DMS153 treated with DMSO at 0.1 percent for 48 hours (cell line): Measurements from ENCODE around the gene KCNT2.
"Not testable (repeated sequence)": the region's sequence is repeated elsewhere in the genome, so short reads cannot be mapped to it uniquely, and the experiment has no call there.

ENCODE experiments used
- DNase-seq: peaks from one replicate; lab custom pipeline; 2025; ENCODE audit not compliant: unreplicated experiment; lab: John Stamatoyannopoulos, UW

The KCNT2 gene

DNA sequence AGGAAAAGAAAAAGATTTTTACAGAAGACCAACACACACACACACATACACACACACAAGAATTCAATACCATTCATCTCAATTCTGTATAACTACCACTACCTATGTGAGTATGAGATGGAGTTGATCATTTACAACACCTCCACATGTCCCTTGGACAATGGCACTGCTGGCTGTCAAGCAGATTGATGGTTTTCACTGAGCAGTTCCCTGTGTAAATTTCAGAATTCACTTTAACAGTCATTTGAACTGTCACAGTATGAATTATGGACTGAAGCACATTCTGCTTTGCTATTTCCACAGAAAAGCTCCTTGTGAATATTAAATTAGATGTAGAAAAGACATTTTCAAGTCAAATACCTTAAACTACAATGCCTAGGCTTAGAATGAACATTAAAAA is 14.3 kb downstream of the KCNT2 start:
- no peak for DNase-seq

DNA sequence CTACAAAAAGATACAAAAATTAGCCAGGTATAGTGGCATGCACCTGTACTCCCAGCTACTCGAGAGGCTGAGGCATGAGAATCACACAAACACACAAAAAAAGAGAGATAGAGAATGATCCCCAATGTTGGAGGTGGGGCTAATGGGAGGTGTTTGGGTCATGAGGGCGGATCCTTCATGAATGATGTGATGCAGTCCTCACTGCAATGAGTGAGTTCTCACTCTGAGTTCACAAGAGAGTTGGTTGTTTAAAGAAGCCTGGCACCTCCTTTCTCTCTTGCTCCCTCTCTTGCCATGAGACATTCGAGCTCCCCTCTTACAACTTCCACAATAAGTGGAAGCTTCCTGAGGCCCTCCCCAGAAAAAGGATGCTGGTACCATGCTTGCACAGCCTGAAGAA is 17.3 kb downstream of the KCNT2 start:
- DNase-seq = no peak

DNA sequence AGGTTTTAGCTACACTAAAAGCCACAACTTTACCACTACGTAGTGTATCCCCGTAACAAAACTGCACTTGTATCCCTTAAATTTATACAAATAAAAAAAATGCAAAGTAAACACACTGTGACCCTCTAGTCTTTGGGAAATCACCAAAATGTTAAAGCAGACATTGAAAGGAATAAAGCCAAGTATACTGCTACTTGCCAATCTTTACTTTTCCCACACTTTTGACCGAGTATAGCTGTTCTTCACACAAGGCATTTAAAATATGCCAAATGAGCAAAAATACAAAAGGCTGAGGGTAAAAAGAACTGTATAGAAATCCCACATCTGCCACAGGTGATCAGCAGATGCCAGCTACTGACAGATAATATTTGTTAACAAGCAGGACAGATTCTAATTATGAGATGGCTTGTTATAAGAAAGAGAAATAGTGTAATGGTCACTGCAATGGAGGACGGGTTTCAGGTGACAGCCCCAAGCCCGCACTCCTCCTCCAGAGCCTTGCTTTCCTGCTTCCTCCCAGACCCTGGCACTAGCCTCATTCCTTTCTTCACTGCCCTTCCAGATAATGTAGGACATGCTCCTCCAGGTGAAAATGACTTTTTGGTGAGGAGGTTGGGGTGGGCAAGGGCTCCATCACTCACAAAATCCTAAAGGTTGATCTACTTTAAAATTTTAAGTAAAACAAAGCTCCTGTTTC is 18.1 kb downstream of the KCNT2 start:
- no peak for DNase-seq

DNA sequence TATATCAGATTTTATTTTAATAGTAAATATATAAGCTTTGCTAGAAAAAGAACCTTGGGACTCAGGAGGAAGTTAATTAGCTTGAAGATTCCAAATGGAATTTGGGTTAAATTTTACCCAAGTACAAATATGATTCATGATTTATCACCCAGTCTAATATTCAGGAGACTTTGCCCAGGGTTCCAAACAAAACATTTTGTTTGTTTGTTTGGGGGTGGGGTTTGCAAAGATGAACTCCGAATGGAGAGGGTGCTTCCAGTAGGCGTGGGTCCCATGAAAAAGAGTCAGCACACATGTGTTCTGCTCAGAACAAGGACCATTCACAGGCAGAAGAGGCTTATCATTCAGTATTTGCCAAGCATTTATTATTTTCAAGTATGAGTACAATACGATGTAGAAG is 23.5 kb downstream of the KCNT2 start:
- no peak for DNase-seq

DNA sequence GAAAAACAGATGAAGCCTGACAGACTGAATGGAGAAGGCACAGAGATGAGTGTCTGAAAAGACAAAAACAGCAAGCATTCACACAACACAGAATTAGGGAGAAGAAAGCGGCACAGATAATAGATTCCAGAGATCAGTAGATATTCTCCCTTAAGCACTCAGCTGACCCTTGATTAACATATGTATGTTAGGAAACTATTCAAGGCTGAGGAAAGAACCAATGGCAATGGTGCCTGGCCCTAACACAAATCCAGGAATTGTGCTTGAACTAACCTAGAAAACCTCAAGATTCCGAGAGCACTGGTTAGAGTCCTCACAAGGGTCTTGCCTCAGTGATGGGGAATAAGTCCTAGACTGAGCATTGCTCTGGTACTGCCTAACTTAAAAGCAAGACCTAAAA is 30.9 kb downstream of the KCNT2 start:
- DNase-seq = no peak

DNA sequence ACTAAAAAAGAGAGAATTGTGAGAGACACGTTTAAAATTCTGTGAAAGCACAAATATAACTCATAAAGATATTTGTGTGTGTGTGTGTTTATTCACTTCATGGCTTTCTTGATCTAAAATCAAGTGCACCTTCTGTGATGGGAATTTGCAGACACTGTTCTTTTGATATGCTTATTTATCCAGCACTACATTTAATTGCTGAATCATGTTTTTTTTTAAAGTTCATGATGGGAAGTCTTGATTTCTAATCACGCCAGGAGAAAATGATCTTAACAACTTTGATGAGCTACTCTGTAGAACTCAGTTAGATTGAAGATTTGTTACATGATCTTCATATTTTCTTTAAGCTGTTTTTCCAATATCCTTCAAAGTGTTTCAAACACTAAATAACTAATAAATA is 35.0 kb downstream of the KCNT2 start:
- no peak for DNase-seq

DNA sequence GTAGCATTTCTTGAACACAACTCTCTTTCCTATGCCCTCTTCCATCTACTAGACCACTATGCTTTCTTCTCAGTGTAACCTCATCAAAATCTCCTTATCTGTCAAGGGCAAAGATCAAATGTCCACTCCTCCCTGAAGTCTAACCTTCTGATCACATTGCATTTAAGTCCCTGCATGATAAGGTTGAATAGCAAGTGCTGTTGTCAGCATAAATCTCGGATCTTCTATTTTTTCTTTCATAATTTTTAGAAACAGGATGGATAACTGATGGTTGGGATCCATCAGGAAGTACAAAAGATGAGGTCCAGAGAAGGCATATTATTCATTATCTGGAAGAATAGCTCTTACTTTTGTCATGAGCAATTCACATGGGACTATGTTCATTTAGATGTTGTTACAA is 41.0 kb downstream of the KCNT2 start:
- no peak for DNase-seq

DNA sequence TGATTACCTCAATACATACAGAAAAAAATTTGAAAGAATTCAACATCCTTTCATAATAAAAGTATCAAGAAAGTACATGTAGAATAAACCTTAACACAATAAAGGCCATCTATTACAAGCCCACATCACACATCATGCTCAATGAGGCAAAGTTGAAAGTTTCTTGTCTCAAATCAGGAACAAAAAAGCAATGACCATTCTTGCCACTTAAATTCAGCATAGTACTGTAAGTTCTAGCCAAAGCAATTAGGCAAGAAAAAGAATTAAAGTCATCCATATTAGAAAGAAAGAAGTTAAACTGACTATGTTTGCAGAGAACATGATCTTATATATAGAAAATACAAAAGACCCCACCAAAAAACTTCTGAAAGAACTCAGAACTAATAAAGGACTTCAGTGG is 44.5 kb downstream of the KCNT2 start:
- no peak for DNase-seq

DNA sequence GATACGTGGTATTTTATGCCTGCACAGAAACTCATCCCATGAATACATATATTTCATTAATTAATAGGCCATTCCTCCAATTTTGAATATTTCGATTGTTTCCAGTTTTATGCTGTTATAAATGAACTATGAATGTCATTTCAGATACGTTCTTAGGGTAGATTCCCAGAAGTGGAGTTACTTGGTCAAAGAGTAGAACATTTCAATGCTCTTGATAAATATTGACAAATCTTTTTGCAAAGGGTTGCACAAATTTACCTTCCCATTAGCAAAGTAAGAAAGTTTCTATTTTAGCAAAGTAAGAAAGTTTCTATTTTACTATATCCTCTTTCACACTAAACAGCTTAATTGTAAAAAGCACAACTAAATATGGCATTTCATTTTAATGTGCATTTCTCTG is 48.9 kb downstream of the KCNT2 start:
- DNase-seq = no peak

DNA sequence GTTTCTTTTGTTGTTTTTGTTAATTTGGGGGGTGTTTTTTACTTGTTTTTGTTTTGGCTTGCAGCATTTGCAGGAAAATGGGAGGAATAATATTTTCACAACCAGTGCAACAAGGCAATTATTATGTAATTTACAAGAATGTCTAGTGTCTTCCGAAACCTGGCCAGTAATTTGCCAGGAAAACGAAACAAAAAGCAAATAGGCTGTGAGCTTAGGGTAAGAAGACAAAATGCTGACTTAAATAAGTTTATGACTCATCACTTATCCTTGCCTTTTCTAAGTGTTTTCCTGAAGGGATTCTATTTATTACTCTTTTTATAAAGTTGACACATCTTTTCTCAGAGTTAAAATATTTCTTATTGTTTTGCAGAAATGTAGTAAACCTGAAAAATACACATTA is 49.8 kb downstream of the KCNT2 start:
- DNase-seq = no peak

DNA sequence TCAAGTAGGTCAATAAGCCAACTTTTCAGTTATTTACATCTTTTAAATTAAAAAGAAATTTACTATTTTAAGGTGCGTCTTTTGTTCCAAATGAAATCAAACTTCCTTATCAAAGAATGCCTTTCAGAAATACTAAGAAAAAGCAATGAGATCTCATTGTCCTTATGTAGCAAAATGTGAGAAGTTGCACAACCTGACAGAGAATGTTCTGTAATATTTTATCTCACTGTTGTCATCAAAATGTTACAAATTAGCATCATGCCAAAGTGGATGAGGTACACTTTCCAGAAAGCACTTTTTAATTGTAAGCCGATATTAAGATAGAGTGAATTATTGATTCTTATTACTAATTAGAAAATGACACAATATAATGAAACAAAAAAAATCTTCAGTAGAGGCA is 50.4 kb downstream of the KCNT2 start:
- no peak for DNase-seq

DNA sequence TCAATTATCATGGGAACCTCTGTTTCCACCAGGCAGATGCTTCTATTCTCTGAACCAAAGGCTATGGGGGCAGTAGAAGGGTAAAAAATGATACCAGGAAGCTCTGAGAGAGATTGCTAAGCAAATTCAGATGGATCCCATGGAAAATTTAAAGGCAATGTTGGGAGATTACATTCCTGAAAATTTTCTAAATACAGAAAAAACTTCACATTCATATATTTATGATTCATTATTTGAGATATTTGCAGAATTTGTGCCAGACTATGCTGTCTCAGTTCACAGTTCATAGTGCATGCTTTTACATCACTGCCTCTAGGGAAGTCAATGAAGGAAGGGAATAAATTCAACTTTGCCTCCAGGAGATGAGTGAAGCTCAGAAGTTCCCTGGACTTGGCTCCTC is 57.5 kb downstream of the KCNT2 start:
- no peak for DNase-seq

DNA sequence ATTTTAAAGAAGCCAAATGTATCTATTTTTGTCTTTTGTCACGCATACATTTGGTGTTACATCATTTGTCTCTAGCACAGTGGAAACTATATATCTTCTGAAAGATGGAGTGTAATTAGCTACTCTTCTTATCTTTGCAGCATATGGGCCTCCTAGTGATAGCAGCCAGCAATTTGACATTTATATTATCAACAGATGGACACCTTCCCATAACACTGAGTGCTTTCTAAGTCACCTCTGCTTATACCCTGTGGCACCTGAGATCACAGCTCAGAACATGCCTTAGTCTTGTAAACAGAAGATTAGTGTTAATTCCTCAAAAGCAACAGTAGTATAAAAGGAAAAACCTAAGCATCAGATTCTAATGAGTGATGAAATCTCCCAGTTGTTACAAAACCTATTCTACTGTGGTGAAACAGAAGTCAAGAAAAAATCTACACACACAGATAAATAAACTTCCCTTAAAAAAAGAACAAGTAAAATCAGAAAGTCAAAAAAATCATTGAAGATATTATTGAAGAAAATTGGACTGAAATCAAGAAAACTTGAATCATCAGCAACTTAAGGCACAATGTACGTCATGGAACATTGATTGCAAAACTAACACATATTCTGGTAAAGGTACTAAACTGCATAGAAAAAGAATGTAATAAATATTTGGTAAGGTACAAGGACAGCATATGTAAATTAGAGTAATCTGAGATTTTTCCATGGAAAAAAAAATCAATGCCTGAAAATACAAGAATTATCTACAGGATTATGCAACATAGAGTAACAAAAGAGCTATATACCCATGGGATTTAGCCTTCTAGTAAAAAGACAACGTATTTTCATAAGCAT is 61.7 kb downstream of the KCNT2 start:
- no peak for DNase-seq

DNA sequence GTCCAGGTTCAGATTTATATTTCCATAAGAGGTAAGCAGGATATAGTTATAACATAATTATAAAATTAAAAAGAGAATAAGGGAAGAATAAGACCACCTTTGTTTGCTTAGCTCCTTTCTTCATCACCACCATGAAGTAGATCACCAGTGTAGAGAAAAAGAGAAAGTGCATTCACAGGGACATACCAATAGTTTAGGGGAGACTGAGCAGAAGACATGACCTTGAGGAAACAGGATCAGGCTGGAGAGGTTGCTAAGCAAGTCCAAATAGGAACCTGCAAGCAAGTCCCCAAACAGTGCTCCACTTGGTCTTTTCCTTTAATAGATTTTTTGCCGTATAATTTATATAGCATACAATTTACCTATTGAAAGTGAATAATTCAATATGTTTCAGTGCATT is 63.0 kb downstream of the KCNT2 start:
- DNase-seq = no peak

DNA sequence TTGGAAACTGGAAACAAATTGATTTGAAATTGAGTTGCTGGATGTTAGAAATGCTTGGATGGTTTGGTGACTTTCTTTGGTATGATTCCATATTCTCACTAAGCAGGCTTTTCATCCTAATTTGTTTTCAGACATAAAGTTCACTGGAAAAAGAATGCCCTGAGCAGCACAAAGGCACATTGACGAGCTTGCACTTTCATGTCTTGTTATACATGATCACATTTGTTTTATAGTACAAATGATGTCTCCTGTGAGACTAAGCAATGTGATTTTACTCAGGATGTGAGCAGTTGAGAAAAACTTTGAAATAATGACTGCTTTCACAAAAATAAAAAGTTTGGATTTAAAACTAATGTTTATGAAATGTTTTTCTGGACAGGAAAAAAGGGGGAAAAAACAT is 63.6 kb downstream of the KCNT2 start:
- no peak for DNase-seq

DNA sequence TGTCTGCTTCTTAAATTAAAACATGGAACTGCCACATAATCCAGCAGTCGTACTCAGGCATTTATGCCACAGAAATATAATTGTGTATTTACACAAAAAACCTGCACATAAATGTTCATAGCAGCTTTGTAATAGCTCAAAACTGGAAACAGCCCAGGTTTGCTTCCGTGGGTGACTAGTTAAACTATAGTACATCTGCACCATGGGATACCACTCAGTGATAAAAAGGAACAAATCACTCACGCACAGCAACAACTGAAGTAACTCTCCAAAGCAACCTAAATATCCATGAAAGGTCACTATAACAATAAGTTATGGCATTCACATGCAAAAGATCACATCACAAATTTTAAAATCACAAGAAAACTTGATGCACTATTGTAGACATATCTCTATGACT is 64.4 kb downstream of the KCNT2 start:
- DNase-seq = no peak

DNA sequence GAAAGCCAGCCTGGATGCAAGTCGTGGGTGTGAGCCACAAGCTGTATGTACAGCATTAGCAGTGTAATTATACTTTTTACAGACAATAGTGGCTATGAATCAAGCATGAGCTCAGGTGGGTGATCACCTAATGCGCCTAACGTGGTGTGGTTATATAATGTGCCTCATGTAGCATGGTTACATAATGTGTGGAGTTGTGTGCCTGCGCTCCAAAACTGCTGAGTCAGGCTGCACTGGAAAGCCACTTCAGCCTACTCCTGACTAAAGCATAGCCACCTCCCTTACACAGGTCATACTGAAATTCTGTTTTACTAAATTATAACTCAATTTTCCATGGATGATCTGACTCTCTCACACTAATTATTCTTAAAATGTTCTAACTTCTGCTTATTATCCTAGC is 69.8 kb downstream of the KCNT2 start:
- no peak for DNase-seq

DNA sequence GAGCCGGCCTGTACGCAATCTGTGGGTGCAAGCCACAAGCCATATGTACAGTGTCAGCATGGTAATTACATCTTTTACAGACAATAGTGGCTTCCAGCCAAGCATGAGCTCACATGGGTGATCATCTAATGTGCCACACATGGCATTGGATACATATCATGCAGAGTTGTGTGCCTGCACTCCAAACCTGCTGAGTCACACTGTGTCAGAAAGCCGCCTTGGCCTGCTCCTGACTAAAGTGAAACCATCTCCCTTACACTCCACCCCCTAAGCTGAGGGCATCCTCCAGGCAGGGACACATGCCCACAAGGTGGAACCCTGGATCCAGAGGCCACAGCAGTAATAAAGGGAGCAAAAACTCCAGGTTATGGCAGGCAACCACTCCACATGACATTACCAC is 72.5 kb downstream of the KCNT2 start:
- DNase-seq = no peak

DNA sequence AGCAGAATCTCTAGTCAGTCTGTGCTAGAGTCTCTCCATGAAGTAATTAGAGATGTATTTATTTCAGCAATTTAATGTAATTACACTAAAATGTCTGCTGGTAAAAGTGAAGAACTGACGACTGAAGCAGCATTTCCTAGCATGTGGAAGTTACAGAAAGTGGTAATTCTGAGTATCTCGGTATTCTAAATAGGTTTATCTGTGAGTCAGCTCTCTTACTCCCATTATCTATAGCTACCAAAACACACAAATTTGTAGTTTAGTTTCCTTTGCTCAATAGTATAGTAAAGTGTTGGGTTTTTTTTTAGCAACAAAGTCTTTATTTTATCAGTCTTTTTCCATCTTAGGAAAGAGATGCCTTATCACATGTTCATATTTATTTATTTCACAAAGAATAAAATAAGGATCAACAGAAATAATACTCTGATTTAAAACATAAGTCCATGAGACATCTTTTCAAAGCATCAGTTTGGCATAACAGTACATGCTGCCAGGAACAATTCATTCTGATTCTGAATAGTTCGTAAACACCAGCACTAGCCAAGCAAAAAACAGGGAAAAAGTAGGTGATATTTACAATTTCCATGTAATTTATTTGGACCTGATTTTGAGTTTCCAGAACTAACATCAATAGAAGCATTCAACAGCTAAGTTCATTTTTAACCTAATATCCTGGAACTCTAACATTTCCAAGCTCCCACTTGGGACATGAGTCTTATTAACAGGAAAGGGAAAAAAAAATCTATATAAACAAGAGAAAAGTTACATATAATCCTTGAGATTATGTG is 76.3 kb downstream of the KCNT2 start:
- no peak for DNase-seq

DNA sequence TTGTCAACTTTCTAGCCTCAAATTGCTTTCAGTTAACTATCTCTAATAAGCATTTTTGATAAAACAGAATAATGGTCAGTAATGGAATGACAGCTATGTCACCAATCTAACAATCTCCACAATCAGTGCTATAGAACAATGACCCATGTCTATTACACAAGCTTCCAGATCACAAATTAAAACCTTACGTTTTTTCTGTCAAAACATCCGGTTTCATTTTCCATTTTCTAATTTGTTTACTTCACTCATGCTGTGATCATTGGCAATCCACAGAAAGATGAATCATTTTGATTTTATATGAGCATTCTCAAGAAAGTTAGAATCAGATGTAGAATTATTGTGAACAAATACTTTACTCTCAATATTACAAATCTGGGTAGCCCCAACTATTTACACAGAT is 80.3 kb downstream of the KCNT2 start:
- DNase-seq = no peak

DNA sequence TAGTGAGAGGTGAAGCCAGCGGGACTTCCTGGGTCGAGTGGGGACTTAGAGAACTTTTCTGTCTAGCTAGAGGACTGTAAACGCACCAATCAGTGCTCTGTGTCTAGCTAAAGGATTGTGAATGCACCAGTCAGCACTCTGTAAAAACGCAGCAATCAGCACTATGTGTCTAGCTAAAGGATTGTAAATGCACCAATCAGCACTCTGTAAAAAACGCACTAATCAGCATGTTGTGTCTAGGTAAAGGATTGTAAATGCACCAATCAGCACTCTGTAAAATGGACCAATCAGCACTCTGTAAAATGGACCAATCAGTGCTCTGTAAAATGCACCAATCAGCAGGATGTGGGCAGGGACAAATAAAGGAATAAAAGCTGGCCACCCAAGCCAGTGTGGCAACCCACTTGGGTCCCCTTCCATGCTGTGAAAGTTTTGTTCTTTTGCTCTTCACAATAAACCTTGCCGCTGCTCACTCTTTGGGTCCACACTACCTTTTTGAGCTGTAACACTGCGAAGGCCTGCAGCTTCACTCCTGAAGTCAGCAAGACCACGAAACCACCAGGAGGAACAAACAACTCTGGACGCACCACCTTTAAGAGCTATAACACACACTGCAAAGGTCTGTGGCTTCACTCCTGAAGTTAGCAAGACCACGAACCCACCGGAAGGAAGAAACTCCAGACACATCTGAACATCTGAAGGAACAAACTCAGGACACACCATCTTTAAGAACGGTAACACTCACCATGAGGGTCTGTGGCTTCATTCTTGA is 85.5 kb downstream of the KCNT2 start:
- DNase-seq = not testable (repeated sequence)
